OCI-M2 (cell line): ENCODE measurements around the gene SMARCA5.
"Not testable (repeated sequence)": the region's sequence is repeated elsewhere in the genome, so short reads cannot be mapped to it uniquely, and the experiment has no call there.

ENCODE experiments used
- DNase-seq: peaks from one replicate; lab custom pipeline; 2025; ENCODE audit not compliant: unreplicated experiment; lab: John Stamatoyannopoulos, UW

Gene SMARCA5, protein sequence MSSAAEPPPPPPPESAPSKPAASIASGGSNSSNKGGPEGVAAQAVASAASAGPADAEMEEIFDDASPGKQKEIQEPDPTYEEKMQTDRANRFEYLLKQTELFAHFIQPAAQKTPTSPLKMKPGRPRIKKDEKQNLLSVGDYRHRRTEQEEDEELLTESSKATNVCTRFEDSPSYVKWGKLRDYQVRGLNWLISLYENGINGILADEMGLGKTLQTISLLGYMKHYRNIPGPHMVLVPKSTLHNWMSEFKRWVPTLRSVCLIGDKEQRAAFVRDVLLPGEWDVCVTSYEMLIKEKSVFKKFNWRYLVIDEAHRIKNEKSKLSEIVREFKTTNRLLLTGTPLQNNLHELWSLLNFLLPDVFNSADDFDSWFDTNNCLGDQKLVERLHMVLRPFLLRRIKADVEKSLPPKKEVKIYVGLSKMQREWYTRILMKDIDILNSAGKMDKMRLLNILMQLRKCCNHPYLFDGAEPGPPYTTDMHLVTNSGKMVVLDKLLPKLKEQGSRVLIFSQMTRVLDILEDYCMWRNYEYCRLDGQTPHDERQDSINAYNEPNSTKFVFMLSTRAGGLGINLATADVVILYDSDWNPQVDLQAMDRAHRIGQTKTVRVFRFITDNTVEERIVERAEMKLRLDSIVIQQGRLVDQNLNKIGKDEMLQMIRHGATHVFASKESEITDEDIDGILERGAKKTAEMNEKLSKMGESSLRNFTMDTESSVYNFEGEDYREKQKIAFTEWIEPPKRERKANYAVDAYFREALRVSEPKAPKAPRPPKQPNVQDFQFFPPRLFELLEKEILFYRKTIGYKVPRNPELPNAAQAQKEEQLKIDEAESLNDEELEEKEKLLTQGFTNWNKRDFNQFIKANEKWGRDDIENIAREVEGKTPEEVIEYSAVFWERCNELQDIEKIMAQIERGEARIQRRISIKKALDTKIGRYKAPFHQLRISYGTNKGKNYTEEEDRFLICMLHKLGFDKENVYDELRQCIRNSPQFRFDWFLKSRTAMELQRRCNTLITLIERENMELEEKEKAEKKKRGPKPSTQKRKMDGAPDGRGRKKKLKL

DNA sequence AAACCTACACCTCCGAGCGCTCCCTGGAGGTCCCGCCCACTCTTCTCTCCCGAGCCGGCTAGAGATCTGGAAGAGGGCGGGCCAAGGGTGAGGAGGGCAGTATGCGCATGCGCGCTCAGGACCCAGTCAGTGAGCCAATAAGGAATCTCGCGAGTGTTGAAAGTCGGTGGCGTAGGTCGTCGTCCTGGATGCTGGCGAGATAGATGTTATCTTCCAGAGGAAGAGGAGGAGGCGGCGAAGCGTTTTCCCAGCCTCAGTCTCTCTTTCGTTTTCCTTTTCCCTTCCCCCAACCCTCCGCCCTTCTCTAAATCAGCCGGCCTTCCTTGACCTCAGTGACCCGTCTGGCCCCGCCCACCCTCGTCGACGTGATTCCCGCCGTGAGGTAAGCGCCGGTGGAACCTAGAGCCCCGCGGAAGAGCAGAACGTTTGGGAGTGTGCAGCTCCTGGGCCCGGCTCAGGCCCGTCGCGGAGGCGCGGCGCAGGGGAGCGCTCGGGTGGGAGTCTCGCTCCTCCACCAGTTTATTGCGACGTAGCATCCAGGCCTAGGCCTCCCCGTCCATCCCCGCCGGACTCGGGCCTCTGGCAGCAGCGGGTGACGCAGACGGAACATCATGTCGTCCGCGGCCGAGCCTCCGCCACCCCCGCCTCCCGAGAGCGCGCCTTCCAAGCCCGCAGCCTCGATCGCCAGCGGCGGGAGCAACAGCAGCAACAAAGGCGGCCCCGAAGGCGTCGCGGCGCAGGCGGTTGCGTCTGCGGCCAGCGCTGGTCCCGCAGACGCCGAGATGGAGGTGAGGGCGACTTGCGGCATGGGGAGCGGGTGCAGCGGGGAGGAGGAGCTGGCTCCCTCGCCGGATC lies at the start of gene SMARCA5:
TSS of gene SMARCA5 (plus strand) at position 389 of the 855 bp plus-strand sequence. CDS start at position 612, 223 bp downstream.
- peak; percentile 72 for DNase-seq

DNA sequence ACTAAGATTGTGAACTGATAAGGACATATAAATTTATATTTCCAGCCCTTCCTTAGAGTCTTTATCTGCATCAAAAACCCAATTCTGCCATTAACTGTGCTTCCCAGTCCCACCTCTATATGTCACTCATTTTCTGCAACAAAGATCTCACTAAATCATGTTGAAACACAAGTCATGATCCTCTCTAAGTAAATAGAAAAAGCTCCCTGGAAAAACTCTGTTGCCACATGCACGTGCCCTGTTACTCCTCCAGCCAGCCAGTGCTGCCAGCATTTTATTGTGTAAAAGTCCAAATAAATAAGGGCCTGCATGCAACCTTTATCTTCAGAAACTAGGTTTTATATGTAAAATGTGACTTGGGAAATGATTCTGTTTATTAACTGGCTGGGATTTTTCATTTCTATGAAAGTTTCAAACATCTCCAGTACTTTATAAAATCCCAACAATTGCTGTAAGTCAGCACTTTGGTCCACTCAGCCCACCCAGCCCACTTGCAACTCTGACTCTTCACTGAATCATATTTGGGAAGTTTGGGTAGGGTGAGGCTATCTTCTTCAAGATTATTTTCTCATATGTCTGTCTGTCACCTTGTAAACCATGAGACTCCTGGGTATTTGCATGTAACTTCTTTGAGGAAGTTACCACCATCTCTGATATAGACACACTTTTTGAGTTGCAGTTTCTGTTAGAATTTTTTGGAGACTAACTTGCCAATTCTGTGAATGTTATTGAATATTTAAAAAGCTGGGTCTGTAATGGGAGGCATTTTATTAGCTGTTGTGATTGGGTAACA lies 40.0 kb upstream of the SMARCA5 start:
- DNase-seq = no peak

DNA sequence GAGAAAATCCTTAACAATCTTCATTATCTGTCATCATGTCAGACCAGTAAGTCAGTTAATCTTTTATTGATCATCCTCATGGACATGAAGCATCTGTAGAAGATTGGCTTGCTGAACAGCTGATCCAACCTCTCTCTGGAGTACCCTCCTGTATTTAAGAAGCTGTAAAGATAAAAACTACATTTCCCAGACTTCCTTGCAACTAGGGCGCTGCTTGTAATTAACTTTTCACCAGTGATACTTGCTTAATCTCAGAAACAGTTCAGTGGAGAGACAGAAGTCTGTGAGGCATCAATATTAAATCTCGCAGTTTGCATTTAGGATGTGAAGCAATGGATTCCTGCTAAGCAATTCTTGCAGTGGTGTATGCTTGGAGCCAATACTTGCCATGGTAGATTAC lies 36.0 kb upstream of the SMARCA5 start:
- no peak for DNase-seq

DNA sequence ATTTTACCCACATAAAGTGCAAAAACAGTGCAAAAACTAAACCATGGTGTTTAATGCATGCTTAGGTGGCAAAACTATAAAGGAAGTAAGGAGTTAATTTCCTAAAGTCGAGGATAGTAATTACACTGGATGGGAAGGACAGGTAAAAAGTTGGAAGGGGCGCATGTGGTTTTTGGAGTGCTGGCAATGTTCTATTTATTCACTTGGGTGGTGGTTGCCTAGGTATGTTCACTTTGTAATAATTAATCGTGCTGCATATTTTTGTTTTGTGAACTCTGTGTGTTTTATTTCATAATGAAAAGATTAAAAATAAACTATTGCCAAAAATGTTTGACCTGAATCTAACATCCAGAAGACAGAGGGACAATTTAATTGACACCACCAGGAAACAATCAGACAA lies 32.1 kb upstream of the SMARCA5 start:
- DNase-seq = no peak

DNA sequence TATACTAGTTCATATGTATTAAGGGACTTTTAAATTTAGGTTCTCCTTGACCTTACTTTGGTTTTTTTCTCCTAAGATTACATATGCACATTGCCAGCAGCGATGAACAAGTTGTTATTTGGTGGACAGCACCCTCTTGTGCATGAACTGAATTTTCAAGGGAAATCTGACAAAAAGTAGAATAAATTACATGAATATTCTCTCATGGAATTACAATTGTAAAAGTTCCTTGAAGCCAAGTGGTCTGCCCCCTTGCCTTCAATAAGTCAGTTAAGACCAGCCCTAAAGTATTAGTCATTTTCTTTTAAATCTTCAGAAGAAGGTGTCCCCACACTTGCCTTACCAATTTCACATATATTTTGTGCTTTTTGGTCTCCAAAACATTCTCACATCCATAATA lies 30.7 kb upstream of the SMARCA5 start:
- no peak for DNase-seq

DNA sequence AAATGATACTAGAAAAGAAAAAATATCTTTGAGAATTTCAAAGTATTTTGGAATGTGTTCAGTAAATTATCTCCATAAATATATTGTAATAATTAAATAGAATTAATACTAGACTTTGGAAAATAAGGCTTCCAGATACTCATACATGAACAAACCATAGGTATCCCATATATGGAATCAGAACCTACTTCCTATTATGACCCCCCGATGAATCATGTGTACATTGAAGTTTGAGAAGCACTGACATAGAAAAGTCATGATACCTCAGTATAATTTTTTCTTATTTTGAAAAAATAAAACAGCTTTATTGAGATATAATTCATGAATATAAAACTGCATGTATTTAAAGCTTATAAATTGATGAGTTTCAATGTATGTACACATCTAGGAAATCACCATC lies 27.2 kb upstream of the SMARCA5 start:
- DNase-seq = no peak

DNA sequence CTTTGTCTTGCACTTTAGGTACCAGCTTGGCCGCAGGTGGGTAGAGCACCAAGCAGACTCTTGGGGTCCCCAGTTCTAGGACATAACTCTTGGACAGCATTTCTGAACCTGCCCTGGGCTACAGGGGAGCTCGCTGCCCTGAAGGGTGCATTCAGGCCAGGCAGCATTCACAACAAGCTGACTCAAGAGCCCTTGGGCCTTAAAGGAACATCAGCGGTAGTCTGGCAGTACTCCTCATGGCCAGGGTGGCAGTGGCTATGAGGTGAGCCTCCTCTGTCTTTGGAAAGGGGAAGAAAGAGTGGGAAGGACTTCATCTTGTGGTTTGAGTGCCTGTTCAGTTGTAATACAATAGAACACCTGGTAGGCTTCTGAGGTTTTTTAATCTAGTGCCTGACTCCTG lies 24.8 kb upstream of the SMARCA5 start:
- no peak for DNase-seq

DNA sequence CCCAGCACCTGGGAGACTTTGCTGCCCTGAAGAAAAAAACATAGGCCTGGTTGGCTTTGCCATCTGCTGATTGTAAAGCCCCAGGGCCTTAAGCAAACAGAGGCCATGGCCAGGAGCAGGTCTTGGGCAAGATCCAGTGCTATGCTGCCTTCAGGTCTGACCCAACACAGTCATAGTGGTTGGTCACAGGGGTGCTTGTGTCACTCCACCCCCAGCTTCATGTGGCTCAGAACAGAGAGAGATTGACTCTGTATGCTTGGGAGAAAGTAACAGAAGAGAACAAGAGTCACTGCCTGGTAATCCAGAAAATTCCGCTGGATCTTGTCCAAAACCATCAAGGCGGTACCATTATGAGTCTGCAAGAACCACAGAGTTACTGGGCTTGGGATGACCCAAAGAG lies 24.4 kb upstream of the SMARCA5 start:
- DNase-seq = no peak

DNA sequence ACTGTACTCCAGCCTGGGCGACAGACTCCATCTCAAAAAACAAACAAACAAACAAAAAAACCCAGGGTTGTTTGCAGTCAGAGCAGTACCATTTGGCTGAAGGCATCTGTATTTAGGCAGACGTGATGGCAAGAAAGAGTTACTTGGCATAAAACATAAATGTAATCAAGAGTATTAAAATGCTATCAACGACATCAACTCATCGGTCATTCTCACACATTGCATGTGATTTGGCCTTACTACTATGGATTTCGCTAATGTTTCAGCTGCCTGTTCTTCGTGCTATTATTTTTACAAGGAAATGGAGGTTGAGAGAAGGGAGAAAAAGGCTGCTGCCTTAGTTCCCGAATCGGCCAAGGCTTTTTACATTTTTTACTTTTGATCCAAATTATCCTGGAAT lies 15.5 kb upstream of the SMARCA5 start:
- DNase-seq = no peak

DNA sequence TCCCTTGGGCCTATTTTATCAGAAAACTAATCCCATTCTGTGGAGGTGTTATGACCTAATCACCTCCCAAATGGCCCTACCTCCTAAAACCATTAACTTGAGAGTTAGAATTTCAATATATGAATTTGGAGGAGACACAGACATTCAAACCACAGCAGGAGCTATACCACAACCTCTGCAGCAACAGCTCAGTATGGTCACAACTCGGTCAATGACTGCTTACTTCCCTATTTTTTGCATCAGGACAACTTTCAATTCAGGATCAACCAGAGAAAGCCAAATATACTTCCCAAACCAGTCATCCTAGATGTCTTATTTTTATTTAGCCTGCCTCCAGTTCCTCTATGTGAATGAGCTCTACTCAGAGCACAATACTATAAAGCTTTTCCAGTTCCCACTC lies 11.3 kb upstream of the SMARCA5 start:
- DNase-seq = no peak

DNA sequence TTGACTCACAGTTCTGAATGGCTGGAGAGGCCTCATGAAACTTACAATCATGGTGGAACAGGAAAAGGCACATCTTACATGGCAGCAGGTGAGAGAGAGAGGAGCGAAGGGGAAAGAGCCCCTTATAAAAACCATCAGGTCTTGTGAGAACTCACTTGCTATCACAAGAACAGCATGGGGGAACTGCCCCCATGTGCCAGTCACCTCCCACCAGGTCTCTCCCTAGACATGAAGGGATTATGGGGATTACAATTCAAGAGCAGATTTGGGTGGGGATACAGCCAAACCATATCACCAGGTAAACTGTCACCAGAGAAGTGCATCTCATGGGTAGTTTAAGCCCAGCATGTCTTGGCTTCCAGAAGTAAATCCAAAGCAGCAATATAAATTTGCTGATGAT lies 7.5 kb upstream of the SMARCA5 start:
- no peak for DNase-seq

DNA sequence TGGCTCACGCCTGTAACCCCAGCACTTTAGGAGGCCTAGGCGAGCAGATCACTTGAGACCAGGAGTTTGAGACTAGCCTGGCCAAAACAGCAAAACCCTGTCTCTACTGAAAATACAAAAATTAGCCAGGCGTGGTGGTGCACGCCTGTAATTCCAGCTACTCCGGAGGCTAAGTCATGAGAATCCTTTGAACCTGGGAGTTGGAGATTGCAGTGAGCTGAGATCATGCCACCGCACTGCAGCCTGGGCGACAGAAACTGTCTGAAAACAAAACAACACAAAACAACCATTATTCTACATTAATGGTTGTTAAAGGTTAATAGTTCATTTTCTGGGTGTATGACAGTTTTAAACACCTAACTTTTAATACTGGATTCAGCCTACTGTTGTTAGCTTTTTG lies 1.6 kb upstream of the SMARCA5 start:
- DNase-seq = no peak

DNA sequence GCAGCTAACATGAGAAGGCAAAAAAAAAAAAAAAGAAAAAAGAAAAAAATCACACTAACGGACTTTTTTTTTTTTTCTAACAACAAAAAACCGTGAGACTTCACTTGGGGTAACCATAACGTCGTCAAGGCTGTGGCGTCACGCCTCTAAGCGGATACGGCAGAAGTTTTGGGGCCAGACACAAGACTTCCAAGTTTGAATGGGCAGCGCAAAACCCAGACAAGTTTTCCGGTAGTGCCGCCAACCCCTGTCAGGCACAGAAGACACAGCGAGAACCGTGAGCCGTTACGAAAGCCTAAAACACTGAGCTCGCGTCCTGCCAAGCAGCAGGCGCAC lies 556 bp upstream of the SMARCA5 start:
- DNase-seq = no peak

DNA sequence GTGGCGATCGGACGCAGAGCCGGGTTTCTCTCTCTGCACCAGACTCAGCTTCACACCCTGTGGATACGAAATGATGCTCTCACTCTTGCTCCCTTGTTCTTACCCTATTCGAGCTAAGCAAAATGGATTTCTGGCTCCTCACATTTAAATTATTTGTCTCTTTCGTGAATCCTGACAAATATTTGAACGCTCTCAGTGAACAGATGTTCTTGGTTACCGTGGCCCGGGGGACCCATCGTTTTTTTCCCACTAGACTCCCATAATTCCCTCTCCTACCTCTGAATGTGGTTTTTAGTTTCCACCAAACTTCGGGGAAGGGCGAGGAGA lies 630 bp downstream of the SMARCA5 start:
- no peak for DNase-seq

DNA sequence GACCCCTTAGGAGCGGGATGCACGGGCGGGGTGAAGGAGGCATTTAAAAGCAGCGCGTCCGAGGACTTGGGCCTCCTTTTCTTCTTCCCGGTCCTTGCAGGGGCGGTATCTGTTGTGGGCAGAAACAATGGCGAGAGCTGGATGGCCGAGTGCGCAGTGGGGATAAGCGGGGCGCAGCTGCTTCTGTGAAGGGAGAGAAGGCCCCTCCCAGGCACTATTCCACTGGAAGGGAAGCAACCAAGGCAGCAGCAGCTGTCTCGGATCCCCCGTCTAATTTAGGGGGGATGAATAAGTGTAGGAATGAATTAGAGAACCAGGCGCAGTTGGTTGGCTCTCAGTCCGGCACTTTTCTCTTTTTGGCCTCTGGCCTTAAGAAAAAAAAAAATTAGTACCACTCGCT lies 995 bp downstream of the SMARCA5 start:
- no peak for DNase-seq

DNA sequence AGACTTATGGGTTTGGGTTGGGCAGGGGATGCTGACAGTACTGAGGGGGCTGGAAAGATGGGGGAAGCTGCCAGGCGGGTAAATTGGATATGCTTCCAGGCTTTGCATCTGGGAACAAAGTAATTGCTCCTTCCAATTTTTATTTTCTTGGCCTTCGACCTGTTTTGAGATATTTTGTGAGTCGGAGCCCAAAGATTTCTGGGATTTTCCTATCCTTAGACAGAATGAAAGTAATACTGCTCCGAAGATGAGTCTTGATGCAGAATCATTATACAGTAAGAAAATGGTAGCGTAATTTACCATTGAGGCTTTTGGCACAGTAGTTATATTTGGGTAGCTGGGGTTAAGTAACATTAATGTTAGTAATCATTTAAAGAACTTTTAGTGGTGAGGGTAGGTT lies 1.4 kb downstream of the SMARCA5 start:
- DNase-seq = no peak

DNA sequence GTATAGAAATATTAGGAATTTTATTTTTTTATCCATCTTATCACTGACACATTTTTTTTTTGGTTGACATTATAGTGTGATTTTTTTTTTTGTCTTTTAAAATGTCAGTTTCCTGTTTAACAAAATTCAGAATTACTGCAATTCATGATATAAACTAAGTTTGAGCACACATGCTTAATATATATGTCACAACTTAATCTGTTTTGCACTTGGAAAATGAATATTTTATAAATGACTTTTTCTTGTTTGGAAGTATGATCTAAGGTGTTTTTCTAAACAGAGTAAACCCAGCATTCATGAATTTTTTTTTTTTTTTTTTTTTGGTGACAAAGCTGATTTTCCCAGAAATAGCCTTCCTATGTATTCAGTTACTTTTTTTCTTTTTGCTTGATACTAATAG lies 2.4 kb downstream of the SMARCA5 start:
- no peak for DNase-seq

DNA sequence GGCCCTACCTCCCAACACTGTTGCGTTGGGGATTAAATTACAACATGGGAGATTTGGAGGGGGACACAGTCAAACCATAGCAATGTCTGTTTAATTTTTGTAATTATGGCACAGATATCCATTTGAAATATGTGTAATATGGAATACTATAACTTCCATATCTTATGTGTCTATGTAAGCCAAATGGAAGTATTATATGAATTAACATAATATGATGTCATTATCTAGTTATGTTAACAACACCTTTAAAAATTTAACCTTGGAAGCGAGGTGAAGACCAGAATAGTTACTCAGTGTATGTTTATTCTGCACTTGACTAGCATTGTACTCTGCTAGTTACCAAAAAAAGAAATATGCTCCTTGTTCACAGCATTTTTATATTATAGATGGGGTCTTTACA lies 4.3 kb downstream of the SMARCA5 start:
- no peak for DNase-seq

DNA sequence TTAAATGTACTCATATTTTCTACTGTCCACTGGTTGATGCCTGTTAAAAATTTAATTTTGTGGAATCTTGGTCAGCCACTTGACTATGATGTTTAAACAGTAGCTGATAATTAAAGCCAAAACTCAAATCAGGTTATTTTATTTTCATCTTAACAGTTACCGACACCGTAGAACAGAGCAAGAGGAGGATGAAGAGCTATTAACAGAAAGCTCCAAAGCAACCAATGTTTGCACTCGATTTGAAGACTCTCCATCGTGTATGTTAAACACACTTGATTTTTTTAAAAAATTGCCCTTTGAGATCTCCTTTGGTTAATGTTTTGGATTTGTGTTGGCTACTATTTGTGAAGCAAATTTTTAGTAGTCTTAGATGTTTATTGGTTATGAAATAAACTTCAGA lies 10.7 kb downstream of the SMARCA5 start:
- no peak for DNase-seq

DNA sequence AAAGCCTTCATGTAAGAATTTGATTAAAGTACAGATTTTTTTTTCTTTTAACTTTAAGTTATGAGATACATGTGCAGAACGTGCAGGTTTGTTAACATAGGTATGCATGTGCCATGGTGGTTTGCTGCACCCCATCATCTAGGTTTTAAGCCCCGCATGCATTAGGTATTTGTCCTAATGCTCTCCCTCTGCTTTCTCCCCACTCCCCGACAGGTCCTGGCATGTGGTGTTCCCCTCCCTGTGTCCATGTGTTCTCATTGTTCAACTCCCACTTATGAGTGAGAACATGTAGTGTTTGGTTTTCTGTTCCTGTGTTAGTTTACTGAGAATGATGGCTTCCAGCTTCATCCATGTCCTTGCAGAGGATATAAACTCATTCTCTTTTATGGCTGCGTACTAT lies 14.5 kb downstream of the SMARCA5 start:
- not testable (repeated sequence) for DNase-seq
